Inflammatory macrophage treated with lipopolysaccharide for 1 hour (primary cell): Measurements from ENCODE around the gene SPPL2B.

Experiments used
- DNase-seq, 2 donors: peaks; one replicate each; pipeline ENCODE4 v3.0.0-alpha.2; 2020 to 2022

Gene SPPL2B

DNA sequence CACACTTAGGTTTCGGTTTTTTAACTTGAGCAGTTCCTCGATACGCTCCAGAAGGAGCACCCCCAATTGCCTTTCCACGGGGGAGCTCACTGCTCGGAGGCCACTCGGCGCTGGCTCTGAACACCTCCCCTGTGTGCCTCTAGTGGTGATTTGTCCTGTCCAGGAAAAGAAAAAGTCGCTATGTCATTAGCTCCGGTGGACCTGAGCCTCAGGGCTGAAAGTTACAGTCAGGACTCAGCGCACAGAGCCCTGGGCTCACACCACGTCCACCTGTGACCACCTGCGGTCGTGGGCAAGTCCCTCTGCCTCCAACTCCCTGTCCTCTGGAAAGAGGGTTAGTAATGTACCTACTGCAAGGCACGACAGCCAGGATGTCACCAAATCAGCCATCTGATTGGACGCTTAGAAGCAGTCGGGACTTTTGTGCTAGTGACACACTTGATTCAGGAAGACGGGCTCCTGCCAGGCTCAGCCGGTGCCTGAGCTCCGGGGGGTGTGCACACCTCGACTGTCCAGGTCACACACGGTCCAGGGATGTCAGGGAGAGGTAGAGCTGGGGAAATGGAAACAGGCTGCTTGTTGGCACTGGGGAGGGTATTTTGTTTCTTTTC lies 27.7 kb downstream of the SPPL2B start:
- DNase-seq: no peak

DNA sequence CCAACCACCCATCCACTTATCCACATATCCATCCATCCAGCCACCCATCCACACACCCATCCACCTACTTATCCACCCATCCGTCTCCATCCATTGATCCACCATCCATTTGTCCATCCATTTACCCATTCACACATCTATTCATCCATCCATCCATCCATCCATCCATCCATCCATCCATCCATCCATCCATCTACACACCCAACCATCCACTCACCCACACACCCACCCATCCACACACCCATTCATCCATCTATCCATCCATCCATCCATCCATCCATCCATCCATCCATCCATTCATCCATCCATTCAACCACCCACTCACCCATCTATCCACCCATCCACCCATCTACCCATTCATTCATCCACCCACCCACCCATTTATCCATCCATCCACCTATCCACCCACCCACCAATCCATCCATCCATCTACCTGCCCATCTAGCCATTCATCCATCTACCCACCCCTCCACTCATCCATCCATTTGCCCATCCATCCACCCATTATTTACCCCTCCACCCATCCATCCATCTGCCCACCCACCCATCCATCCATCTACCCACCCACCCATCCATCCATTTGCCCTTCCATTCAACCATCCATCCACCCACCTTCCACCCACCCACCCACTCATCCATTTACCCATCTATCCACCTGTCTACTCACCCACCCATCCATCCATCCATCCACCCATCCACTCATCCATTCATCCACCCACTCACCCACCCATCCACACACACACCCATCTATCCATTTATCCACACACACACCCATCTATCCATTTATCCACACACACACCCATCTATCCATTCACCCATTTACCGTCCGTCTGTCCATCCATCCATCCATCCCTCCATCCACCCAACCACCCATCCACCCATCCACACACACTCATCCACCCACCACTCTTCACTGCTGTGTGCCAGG lies 29.1 kb downstream of the SPPL2B start:
- DNase-seq: no peak

DNA sequence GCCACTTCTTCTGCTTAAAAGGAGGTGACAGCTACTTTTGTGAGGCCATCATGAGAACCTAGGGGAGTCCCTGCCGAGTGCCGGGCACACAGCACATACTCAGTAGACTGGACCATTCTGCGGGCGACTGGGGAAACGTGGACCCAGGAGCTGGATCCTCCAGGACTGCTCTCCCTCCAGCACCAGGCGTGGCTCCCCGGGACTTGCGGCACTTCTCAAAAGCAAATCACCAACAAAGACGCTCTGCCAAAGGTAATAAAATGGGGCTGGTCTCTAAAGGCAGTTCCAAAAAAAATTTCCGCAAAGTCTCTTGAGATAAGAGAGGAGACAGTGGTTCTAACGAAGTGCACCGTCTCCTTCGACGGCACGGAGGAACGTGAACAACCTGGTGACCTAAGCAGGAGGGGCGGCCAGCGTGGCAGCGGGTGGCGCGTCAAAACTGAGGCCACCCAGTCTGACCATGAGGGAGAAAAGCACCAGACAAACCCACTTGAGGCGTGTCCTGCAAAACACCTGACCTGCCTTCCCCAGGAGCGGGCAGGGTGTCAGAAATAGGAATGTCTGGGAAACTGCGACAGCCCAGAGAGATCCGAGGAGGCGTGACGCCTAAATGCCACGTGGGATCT lies 30.2 kb downstream of the SPPL2B start:
- no peak for DNase-seq

DNA sequence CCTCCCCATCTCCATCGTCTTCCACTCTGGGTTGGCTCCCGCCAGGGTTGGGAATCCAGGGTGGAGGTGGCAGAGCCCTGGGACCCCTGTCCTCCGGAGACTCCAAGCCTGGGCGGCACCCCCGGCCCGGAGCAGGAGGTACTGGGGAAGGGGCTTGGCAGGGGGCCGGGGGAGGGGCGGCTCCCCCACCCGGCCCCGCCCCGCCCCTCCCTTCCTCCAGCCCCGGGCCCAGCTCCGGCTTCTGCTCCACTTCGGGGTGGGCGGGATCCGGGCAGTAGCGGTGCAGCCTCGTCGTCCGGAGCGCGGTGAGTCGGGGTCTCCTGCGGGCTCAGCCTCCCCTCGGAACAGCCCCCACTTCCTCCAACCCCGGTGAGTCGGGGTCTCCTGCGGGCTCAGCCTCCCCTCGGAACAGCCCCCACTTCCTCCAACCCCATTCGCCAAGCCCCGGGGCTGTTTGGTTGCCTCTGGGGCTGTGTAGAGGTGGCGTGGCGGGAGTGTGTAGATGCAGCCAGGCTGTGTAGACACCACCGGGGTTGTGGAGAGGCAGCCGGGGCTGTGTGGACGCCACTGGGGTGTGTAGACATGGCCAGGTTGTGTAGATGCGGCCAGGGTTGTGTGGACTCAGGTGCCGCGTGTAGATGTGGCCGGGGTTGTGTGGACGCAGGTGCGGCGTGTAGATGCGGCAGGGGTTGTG lies 31.7 kb downstream of the SPPL2B start, which contains the start of gene TMPRSS9:
TMPRSS9 (plus strand) TSS at position 274 of the 694 bp plus-strand sequence. CDS start 29,521 bp downstream, outside the sequence.
- DNase-seq: no peak

DNA sequence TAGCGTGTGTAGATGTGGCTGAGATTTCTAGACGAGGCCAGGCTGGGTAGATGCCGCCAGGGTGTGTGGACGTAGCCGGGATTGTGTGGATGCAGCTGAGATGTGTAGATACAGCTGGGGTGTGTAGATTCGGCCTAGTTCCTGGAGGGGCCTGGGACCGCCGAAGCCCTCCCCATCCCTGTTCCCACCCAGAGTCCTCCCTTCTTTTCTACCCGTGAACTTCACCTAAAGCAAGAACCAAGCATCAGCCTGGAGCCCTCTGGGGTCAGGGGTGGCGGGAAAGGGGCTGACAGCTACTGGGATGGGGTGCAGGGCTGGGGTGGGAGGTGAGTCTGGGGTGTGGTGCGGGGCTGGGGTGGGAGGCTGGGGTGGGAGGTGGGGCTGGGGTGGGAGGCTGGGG lies 32.3 kb downstream of the SPPL2B start:
- no peak for DNase-seq

DNA sequence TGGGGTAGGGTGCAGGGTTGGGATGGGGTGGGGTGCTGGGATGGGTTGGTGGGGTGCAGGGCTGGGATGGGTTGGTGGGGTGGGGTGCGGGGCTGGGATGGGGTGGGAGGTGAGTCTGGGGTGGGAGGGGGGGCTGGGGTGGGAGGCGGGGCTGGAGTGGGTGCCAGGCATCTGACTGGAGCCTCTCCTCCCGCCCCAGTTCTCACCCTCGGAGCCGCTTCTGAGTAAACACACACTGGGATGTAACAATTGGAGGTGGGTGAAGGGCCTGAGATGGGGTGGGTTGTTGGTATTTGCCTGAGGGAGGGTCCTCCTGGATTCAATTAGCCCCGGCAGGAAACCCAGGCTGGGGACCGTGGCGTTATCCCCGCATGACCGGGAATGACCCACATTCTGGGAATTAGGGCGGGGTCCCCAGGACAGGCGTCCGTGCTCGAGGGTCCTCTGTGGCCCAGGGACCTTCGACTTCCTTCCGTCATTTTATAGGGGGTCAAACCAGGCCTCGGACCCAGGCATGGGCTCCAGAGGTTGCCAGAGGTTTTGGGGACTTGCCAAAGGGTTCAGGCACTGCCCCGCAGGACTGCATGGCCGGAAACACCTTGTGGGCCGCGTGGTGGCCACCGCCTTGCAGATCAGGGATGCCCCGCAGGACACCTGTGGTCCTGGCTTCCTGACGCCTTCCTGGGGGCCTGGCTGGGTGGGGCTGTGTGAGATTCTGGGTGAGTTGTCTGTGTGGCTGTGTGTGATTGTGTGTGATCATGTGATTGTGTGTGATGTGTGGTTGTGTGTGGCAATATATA lies 33.0 kb downstream of the SPPL2B start:
- DNase-seq: no peak

DNA sequence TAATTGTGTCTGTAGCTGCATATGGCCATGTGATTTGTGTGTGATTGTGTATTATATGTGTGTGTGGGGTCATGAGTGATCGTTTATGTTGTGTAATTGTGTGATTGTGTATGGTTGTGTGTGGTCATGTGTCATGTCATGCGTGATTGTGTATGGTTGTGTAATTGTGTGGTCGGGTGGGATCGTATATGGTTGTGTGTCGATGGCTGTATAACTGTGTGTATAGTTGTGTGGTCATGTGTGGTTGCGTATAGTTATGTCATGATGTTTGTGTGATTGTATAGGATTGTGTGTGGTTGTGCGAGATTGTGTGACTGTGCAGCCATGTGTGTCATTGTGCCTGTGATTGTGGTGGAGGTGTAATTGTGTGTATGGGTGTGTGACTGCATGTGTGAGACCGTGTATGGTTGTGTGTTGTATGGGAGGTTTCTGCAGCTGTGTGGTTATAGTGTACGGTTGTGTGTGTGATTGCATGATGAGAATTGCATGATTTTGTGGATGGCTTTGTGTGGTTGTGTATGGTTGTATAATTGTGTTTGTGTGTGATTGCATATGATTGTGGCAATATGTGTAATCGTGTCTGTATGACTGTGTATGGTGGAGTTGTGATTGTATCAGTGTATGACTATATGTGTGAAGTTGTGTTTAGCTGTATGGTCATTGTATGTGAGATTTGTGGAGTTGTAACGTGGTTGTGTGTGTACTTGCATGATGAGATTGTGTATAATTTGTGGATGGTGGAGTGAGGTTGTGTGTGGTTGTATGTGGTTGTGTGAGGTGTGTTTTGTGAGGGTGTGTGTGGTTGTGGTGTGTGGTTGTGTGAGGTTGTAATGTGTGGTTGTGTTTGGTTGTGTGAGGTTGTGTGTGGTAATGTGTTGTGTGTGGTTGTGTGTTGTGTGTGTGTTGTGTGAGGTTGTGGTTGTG lies 33.8 kb downstream of the SPPL2B start:
- no peak for DNase-seq

DNA sequence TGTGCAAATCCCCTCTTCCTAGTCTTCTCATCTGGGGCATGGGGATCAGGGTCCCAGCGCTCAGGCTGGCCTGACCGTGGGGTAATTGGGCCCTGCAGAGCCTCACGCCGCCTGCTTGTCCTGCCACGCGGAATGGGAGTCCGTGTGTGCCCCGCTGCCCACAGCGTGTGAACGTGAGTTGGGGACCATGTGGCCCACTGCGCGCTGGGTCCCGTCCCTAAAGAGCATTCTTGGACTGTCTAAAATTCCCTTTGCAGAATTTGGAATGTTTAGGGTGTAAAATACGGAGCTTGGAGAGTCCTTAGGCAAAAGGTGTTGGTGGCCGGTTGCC lies 34.5 kb downstream of the SPPL2B start:
- DNase-seq: no peak

DNA sequence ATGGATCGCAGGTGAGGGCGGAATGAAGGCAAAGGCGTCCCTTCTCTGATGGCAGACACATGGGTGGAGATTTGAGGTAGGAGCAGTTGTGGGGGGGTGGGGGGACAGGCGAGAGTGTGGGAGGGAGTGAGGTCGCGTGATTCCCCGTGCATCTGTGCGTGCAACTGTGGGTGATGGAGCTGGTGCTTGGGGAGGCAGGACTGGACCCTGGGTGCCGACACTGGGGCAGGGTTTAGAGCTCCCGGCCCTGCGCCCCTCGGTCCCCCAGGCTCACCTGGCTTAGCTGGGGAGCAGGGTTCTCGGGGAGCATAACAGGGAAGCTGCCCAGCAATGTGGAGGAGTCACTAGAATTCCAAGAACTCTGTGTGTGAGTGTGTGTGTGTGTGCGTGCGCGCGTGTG lies 34.9 kb downstream of the SPPL2B start:
- DNase-seq: no peak

DNA sequence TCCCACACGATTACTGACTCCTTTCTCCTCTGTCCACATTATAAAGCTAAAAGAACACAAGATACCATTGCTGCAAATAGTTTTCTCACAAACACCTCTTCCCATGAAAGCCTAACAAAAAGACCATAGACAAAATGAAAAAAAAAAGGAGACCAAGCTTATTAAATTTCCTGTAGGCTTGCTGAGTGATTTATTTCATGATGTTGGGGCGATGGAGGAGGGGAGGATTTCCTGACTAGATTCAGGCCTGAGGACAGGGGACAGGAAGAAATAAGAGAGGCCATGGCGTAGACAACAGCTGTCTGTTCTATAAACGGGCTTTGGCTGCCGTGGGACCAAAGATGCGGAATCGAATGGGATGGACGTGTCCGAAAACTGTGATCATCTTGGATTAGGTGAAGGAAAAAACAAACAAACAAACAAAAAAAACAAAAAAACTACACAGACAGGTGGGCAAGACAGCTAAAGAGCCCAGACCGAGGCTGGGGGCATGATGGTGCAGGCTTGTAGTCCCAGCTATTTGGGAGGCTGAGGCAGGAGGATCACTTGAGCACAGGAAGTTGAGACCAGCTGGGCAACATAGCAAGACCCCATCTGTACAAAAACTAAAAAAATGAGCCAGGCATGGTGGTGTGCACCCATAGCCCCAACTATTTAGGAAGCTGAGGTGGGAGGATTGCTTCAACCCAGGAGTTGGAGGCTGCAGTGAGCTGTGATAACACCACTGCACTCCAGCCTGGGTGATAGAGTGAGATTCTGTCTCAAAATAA lies 36.9 kb downstream of the SPPL2B start:
- DNase-seq: no peak

DNA sequence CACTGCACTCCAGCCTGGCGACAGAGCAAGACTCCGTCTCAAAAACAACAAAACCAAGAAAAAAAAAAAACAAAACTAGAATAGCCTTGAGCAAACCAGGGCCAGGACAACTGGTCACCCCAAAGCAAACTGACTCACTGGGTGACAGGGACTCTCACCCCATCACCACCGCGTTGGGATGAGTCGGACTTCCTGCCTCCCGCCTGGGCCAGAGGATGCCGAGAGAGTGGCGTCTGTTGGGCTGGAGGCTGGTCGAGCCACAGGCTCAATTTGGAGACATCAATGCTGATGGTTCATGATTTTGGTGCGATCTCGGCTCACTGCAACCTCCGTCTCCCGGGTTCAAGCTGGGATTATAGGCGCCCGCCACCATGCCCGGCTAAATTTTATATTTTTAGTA lies 43.2 kb downstream of the SPPL2B start:
- peak; percentile 29 to 39 for DNase-seq

DNA sequence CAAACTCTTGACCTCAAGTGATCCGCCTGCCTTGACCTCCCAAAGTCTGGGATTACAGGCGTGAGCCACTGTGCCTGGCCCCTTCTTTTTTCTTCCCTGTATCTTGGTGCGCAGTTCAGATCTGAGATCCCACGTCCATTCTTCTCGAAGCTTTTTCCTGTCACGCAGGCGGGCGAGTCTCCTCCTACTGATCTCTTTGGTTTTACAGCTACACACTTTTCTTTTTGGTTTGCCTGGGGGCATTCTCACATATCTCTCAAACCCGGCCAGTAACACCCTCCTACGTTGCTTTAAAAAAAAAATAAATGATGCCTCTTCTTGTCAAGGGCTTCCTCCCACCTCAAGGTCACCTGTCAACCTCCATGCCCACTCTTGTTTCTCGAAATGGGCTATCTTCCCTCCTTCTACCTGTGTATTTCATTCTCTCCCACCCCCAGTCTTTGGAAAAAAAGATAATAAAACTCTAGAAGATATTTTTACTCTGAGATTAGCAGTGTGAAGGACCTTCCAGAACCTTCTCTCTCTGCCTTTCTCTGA lies 43.7 kb downstream of the SPPL2B start:
- no peak for DNase-seq

DNA sequence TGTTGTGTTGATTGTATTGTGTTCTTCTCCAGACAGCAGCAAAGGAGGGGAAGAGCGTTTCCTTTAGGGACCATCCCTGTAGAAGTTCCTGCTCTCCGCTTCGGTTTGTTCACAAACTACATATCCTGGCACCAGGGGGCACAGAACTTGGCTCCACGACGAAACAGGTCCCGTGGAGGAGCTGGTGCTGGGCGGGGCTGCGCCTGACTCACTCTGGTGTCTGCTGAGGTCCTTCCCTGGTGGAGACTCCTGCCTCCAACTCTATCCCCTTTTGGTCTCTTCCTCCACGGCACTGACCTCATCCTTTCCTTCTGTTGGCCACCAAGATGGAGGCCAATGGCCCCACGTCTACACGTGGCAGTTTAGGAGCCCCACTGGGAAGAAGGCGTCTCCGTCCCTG lies 46.3 kb downstream of the SPPL2B start:
- no peak for DNase-seq

DNA sequence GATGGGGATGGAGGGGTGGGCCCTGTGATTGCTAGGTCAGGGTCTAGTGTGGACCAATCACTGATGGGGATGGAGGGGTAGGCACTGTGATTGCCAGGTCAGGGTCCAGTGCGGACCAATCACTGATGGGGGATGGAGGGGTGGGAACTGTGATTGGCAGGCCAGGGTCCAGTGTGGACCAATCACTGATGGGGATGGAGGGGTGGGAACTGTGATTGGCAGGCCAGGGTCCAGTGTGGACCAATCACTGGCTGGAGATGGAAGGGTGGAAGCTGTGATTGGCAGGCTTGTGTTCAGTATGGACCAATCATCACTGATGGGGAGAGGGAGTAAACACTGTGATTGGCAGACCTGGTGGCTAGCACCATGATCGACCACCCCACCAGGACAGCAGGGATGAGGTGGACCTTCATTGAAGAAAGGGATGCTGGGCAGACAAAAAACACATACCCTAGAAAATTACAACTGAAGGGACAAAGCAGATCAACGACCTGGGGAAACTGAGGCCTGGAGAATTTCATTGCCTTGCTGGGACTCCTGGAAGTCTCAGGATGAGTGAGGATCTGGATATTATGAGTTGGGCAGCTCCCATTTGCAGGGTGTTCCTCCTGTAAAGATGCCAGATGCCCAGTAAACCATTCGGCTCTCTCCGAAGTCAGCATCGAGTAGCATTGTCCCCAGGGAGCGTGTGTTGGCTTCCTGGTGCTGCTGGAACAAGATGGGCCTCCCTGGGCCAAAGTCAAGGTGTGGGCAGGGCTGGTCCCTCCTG lies 47.1 kb downstream of the SPPL2B start:
- DNase-seq: no peak

DNA sequence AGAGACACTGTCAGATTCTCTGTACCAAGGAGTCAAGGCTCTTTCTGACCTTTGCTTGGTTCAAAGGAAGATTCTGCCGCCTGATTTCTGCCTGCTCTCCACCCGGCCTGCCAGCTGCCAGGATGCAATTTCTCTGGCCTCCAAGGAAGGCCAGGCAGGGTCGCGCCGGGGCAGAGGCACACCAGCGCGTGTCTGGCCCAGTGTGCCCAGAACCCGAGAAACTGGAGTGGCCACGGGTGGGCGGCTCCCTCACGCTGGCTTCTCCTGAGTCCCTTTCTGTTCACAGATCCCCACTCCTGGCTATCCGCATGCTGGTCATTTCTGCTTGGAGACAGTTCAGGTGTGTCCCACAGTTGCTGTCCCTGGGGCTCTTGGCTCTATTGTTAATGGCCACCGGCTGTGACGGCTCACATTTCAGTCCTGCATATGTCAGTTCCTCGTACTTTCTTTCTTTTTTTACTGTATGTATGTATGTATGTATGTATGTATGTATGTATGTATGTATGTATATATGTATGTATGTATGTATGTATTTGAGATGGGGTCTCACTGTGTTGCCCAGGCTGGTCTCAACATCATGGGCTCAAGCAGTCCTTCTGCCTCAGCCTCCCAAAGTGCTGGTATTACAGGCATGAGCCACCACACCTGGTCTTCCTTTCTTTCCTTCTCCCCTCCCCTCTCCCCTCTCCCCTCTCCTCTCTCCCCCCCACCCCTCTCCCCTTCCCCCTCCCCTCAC lies 48.5 kb downstream of the SPPL2B start:
- DNase-seq: no peak

DNA sequence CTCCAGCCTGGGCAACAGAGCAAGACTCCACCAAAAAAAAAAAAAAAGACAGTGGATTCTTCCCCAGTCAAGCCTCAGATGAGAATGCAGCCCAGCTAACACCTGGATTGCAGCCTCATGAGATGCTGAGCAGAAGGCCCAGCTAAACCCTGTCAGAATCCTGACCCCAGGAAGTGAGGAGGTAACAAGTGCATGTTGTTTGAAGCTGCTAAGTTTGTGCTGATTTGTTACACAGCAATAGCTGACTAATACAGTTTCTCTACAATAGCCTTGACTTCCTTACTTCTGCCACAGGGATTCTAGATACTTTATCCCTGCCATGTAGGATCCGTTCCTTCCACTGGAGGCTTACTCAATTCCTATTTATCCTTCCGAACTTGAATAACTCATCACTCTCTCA lies 52.1 kb downstream of the SPPL2B start:
- no peak for DNase-seq

DNA sequence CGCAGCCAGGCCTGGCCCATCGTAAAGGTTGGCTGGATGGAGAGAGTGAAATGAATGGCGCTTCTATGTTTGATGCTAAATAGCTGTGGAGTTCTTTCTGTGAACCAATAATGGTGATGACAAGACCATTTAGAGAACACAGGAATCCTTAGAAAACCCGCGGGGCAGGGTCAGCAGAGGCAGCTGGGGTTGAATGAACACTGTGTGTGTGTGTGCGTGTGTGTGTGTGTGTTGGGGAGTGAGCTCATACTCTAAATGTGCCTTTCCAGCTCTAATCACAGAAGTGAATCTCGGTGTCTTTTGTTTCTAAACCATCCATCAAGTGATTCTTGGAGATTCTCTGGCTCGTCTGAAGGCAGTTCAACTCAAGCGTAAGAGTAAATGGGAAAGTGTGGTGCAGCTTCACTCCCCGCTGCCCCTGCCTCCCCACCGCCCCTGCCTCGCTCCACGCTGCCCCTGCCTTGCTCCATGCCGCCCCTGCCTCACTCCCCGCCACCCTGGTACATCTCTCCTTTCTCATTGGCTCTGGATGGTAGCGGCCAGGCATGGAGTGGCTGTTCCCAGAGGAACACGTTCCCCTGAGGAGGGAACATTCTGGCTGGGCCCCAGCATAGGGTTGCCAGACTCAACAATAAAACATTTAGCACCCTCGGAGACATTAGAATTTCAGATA lies 52.8 kb downstream of the SPPL2B start:
- no peak for DNase-seq
